Tibial nerve (tissue), 4 donors: ENCODE measurements around the gene FAM228A.

Experiments
- EP300 ChIP-seq, 2 donors: sonication (generic); formaldehyde crosslinking; IDR thresholded peaks; one replicate each; pipeline ENCODE4 v1.6.1; 2017; ENCODE audit warnings: antibody characterized with exemption in 2 of 2, mild to moderate bottlenecking in 1 of 2
- TF ChIP-seq, protein P1 (sequence below), 5 experiments: fragments of 200-600 bp in 3 of 5; fragments of 450-650 bp in 2 of 5; sonication (generic) in 3 of 5; IDR thresholded peaks; one replicate each; pipeline ENCODE4 v1.5.1; 2016 to 2019; ENCODE audit warnings: antibody characterized with exemption in 5 of 5, mild to moderate bottlenecking in 3 of 5, moderate library complexity in 2 of 5

DNA sequence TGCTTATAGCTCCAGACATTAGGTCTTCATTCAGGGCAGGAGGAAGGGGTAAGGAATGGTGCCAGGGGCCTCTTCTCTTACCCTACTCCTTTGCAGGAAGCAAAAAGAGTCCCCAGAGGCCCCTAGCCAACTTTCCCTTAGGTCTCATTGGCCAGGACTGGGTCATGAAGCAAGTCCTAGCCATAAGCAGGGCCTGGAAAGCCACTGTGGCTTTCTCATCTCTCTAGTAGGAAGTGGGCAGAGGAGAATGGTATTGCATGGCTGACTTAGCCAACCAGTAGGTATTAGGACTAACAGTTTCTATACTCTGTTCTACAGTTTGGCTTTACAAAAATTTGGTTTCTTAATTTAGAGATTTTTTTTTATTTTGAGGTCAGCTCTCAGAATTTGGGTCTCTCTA, 4.8 kb downstream of the FAM228A start:
- TF ChIP-seq, protein P1, sequence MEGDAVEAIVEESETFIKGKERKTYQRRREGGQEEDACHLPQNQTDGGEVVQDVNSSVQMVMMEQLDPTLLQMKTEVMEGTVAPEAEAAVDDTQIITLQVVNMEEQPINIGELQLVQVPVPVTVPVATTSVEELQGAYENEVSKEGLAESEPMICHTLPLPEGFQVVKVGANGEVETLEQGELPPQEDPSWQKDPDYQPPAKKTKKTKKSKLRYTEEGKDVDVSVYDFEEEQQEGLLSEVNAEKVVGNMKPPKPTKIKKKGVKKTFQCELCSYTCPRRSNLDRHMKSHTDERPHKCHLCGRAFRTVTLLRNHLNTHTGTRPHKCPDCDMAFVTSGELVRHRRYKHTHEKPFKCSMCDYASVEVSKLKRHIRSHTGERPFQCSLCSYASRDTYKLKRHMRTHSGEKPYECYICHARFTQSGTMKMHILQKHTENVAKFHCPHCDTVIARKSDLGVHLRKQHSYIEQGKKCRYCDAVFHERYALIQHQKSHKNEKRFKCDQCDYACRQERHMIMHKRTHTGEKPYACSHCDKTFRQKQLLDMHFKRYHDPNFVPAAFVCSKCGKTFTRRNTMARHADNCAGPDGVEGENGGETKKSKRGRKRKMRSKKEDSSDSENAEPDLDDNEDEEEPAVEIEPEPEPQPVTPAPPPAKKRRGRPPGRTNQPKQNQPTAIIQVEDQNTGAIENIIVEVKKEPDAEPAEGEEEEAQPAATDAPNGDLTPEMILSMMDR (IDR thresholded peaks at IDR 0.05), result no peak
- TF ChIP-seq EP300 (IDR thresholded peaks at IDR 0.05), result no peak
